Vagina (tissue), 2 donors: ENCODE measurements around the gene ZFYVE1. TPM values are rescaled to one million over a fixed set of nuclear protein-coding genes. Genes with fewer than 3 reads are reported as not detected.
"Not testable (repeated sequence)": the region's sequence is repeated elsewhere in the genome, so short reads cannot be mapped to it uniquely, and the experiment has no call there.

Source experiments
- DNase-seq, 2 donors: peaks; one replicate each; pipeline ENCODE4 v3.0.0-alpha.2; 2017; ENCODE audit errors: extremely low spot score in 2 of 2
- H3K27ac ChIP-seq: fragments of 200-600 bp; sonication (generic); one replicate; pipeline ENCODE4 v1.5.1; 2019
- H3K27me3 ChIP-seq: fragments of 200-600 bp; sonication (generic); one replicate; pipeline ENCODE4 v1.5.1; 2019
- H3K36me3 ChIP-seq, 2 donors: fragments of 200-600 bp; sonication (generic); one replicate each; pipeline ENCODE4 v1.5.1; 2017 to 2019
- H3K4me1 ChIP-seq: fragments of 200-600 bp; sonication (generic); one replicate; pipeline ENCODE4 v1.5.1; 2019
- H3K4me3 ChIP-seq, 2 donors: fragments of 200-600 bp; sonication (generic); 1 replicate in 1 of 2; 2 replicates in 1 of 2; pipeline ENCODE4 v1.5.1; 2016 to 2019
- H3K9me3 ChIP-seq: fragments of 200-600 bp; sonication (generic); one replicate; pipeline ENCODE4 v1.5.1; 2019
- CTCF ChIP-seq, 3 experiments: fragments of 450-650 bp in 2 of 3; fragments of 200-600 bp in 1 of 3; sonication (generic) in 1 of 3; IDR thresholded peaks; one replicate each; pipeline ENCODE4 v1.5.1; 2017 to 2019; ENCODE audit warnings: antibody characterized with exemption in 3 of 3, mild to moderate bottlenecking in 2 of 3, moderate library complexity in 2 of 3
- POLR2A ChIP-seq, 2 donors: fragments of 450-650 bp; IDR thresholded peaks; one replicate each; pipeline ENCODE4 v1.6.1; 2017; ENCODE audit warnings: antibody characterized with exemption in 2 of 2, mild to moderate bottlenecking in 2 of 2, moderate library complexity in 2 of 2
- POLR2AphosphoS5 ChIP-seq, 2 donors: sonication (generic); formaldehyde crosslinking; IDR thresholded peaks; one replicate each; pipeline ENCODE4 v1.9.0; 2017; ENCODE audit warnings: antibody characterized with exemption in 2 of 2, mild to moderate bottlenecking in 2 of 2, low read depth in 1 of 2; ENCODE audit not compliant: insufficient read depth in 1 of 2
- intact Hi-C: fragments of 100-400 bp; cut with DNase I; formaldehyde crosslinking; loops from one replicate; pipeline ENCODE4 v1.15.1; 2023
- total RNA-seq: library from RNA; depleted of rRNA; stranded (reverse); fragments of >200 nt; gene quantifications from one replicate; pipeline ENCODE4 v1.2.3, GENCODE V29; 2016

Gene ZFYVE1
- total RNA-seq, 1 donor from 2014 or later = 19.2 TPM

GRCh38 chr14:72958548-72958947 is 68.4 kb downstream of the ZFYVE1 start:
- no peaks in the 10 kb centered on the region for H3K27me3 ChIP-seq
- H3K27ac ChIP-seq = no peak overlapping the region
- DNase-seq = no peak
- TF ChIP-seq CTCF (IDR thresholded peaks at IDR 0.05) (no peak), POLR2A (IDR thresholded peaks at IDR 0.05) (no peak), POLR2AphosphoS5 (IDR thresholded peaks at IDR 0.05; ENCODE audit: insufficient read depth in 1 of 2, low read depth in 1 of 2) (no peak)
- peaks cover 0 to 31% of the 10 kb centered on the region in 2 donors for H3K36me3 ChIP-seq
- H3K4me1 ChIP-seq = no peaks in the 10 kb centered on the region
- H3K9me3 ChIP-seq = no peaks in the 10 kb centered on the region
- intact Hi-C loops = no loop called here
- no peak overlapping the region for H3K4me3 ChIP-seq

- intact Hi-C loops = no loop called here
- H3K4me1 ChIP-seq = no peaks in the 10 kb centered on the region
- DNase-seq = no peak
- H3K9me3 ChIP-seq = no peaks in the 10 kb centered on the region
- H3K36me3 ChIP-seq = peaks cover 0 to 31% of the 10 kb centered on the region in 2 donors
- TF ChIP-seq POLR2A (IDR thresholded peaks at IDR 0.05) (no peak), CTCF (IDR thresholded peaks at IDR 0.05) (no peak), POLR2AphosphoS5 (IDR thresholded peaks at IDR 0.05; ENCODE audit: insufficient read depth in 1 of 2, low read depth in 1 of 2) (no peak)
- H3K4me3 ChIP-seq = no peak overlapping the region
- no peaks in the 10 kb centered on the region for H3K27me3 ChIP-seq
- H3K27ac ChIP-seq = no peak overlapping the region
Observed at GRCh38 chr14:72957213-72957612, 69.7 kb downstream of the ZFYVE1 start.

- H3K36me3 ChIP-seq = peaks cover 0 to 31% of the 10 kb centered on the region in 2 donors
Observed at GRCh38 chr14:72956741-72957140, 70.2 kb downstream of the ZFYVE1 start.

GRCh38 chr14:72952171-72952570 is 74.7 kb downstream of the ZFYVE1 start:
- Histone ChIP-seq H3K27ac (no peak overlapping the region), H3K4me3 (no peak overlapping the region), H3K36me3 (peaks cover 0 to 9% of the 10 kb centered on the region in 2 donors), H3K9me3 (no peaks in the 10 kb centered on the region), H3K4me1 (no peaks in the 10 kb centered on the region), H3K27me3 (no peaks in the 10 kb centered on the region)
- intact Hi-C loops = no loop called here
- TF ChIP-seq CTCF (IDR thresholded peaks at IDR 0.05) (no peak), POLR2AphosphoS5 (IDR thresholded peaks at IDR 0.05; ENCODE audit: insufficient read depth in 1 of 2, low read depth in 1 of 2) (no peak), POLR2A (IDR thresholded peaks at IDR 0.05) (no peak)
- no peak for DNase-seq

More at GRCh38 chr14:72956741-72957140, 70.2 kb downstream of the ZFYVE1 start:
- intact Hi-C loops, H3K4me1 ChIP-seq, H3K27ac ChIP-seq, H3K4me3 ChIP-seq, H3K9me3 ChIP-seq, H3K27me3 ChIP-seq, DNase-seq: not testable (repeated sequence)

GRCh38 chr14:72948481-72949138 is 78.3 kb downstream of the ZFYVE1 start:
- H3K4me3 ChIP-seq = no peak overlapping the region
- H3K27me3 ChIP-seq = no peaks in the 10 kb centered on the region
- H3K36me3 ChIP-seq = peaks cover 0 to 4% of the 10 kb centered on the region in 2 donors
- no peak overlapping the region for H3K27ac ChIP-seq
- TF ChIP-seq POLR2A (IDR thresholded peaks at IDR 0.05) = no peak
- TF ChIP-seq CTCF (IDR thresholded peaks at IDR 0.05) = peak; percentile 47 to 82 (median 59)
- no peak for DNase-seq
- H3K9me3 ChIP-seq = no peaks in the 10 kb centered on the region
- H3K4me1 ChIP-seq = no peaks in the 10 kb centered on the region
- intact Hi-C loops = no loop called here
